Neural cell (in vitro differentiated cells): ENCODE measurements around the gene ACOX1. TPM values are rescaled to one million over a fixed set of nuclear protein-coding genes. Genes with fewer than 3 reads are reported as not detected.

Source experiments
- H2AFZ ChIP-seq: fragments of 200-600, 300-800 bp; sonication (generic), shearing (Covaris generic); 2 replicates; pipeline ENCODE4 v1.6.0; 2014; ENCODE audit warnings: low read depth, mild to moderate bottlenecking, antibody characterized with exemption, low read length, moderate library complexity
- H3F3A ChIP-seq: fragments of 200-600 bp; shearing (Covaris generic); 2 replicates; pipeline ENCODE4 v1.6.1; 2016; ENCODE audit warnings: mild to moderate bottlenecking, moderate library complexity, mixed read lengths, antibody characterized with exemption, low read length; ENCODE audit not compliant: insufficient read depth, poor library complexity, severe bottlenecking
- H3K27ac ChIP-seq: fragments of 200-600, 300-800 bp; sonication (generic), shearing (Covaris generic); 2 replicates; pipeline ENCODE4 v1.5.1; 2014; ENCODE audit warnings: mild to moderate bottlenecking, low read length, moderate library complexity
- H3K27me3 ChIP-seq: fragments of 300-800, 200-600 bp; sonication (generic), shearing (Covaris generic); 2 replicates; pipeline ENCODE4 v1.6.0; 2014; ENCODE audit warnings: mild to moderate bottlenecking, low read depth, low read length, moderate library complexity; ENCODE audit not compliant: insufficient read depth
- H3K36me3 ChIP-seq: fragments of 300-800, 200-600 bp; sonication (generic), shearing (Covaris generic); 2 replicates; pipeline ENCODE4 v1.5.1; 2014; ENCODE audit warnings: mild to moderate bottlenecking, antibody characterized with exemption, low read length, moderate library complexity; ENCODE audit not compliant: insufficient read depth
- H3K4me2 ChIP-seq: fragments of 300-800, 200-600 bp; sonication (generic), shearing (Covaris generic); 2 replicates; pipeline ENCODE4 v1.6.0; 2014; ENCODE audit warnings: mild to moderate bottlenecking, low read length
- H3K4me3 ChIP-seq: fragments of 300-800, 200-600 bp; sonication (generic), shearing (Covaris generic); 2 replicates; pipeline ENCODE4 v1.5.1; 2014; ENCODE audit warnings: mild to moderate bottlenecking, low read length, moderate library complexity
- H3K79me2 ChIP-seq: fragments of 200-600 bp; shearing (Covaris generic); replicated peaks from 2 replicates; pipeline ENCODE4 v1.6.0; 2014; ENCODE audit warnings: mild to moderate bottlenecking, low read length, moderate library complexity; ENCODE audit not compliant: insufficient read depth
- H3K9ac ChIP-seq: fragments of 300-800, 200-600 bp; sonication (generic), shearing (Covaris generic); 2 replicates; pipeline ENCODE4 v1.6.1; 2016; ENCODE audit warnings: mild to moderate bottlenecking, low read length, mixed read lengths
- H3K9me2 ChIP-seq: fragments of 200-600 bp; shearing (Covaris generic); 2 replicates; pipeline ENCODE4 v1.6.1; 2016; ENCODE audit warnings: mild to moderate bottlenecking, low read length, mixed read lengths; ENCODE audit not compliant: insufficient read depth
- H3K9me3 ChIP-seq: fragments of 200-600, 300-800 bp; sonication (generic), shearing (Covaris generic); 2 replicates; pipeline ENCODE4 v1.6.1; 2016; ENCODE audit warnings: mild to moderate bottlenecking, mixed run types, low read length, moderate library complexity, mixed read lengths
- H4K20me1 ChIP-seq: fragments of 200-600 bp; shearing (Covaris generic); 2 replicates; pipeline ENCODE4 v1.6.1; 2016; ENCODE audit warnings: mild to moderate bottlenecking, mixed run types; ENCODE audit not compliant: insufficient read depth
- EZH2 ChIP-seq: fragments of 200-600, 300-800 bp; shearing (Covaris generic), sonication (generic); IDR thresholded peaks from 2 replicates; pipeline ENCODE4 v1.6.1; 2014; ENCODE audit warnings: antibody characterized with exemption, low read length, borderline replicate concordance, mild to moderate bottlenecking; ENCODE audit not compliant: insufficient read depth, poor library complexity, severe bottlenecking
- MXI1 ChIP-seq: fragments of 450-650 bp; conservative IDR thresholded peaks from 2 replicates; pipeline ENCODE4 v1.6.1; 2014; ENCODE audit warnings: antibody characterized with exemption, mild to moderate bottlenecking; ENCODE audit not compliant: poor library complexity, severe bottlenecking
- POLR2AphosphoS5 ChIP-seq: IDR thresholded peaks from 2 replicates; pipeline ENCODE4 v1.6.1; 2012
- RAD21 ChIP-seq: fragments of 450-650 bp; conservative IDR thresholded peaks from 2 replicates; pipeline ENCODE4 v1.6.1; 2014; ENCODE audit warnings: antibody characterized with exemption, mild to moderate bottlenecking, moderate library complexity
- SMC3 ChIP-seq: fragments of 450-650 bp; conservative IDR thresholded peaks from 2 replicates; pipeline ENCODE4 v1.6.1; 2014; ENCODE audit warnings: antibody characterized with exemption, mild to moderate bottlenecking, moderate library complexity; ENCODE audit not compliant: poor library complexity
- TAF1 ChIP-seq: IDR thresholded peaks from 2 replicates; pipeline ENCODE4 v1.6.1; 2012; ENCODE audit warnings: low read depth
- polyA plus RNA-seq: library from polyadenylated mRNA; depleted of rRNA; stranded (reverse); fragments of >200 nt; gene quantifications from 2 replicates; pipeline ENCODE4 v1.2.3, GENCODE V29; 2014
- TF ChIP-seq, protein P1 (sequence below): IDR thresholded peaks from 2 replicates; pipeline ENCODE4 v1.6.1; 2012; ENCODE audit warnings: borderline replicate concordance
- TF ChIP-seq, protein P2 (sequence below): fragments of 450-650 bp; IDR thresholded peaks from 2 replicates; pipeline ENCODE4 v1.5.1; 2014; ENCODE audit warnings: antibody characterized with exemption, mild to moderate bottlenecking, moderate library complexity; ENCODE audit not compliant: poor library complexity, severe bottlenecking

ACOX1 gene
- polyA plus RNA-seq, 1 donor from 2014 or later, result 31.2 TPM

DNA sequence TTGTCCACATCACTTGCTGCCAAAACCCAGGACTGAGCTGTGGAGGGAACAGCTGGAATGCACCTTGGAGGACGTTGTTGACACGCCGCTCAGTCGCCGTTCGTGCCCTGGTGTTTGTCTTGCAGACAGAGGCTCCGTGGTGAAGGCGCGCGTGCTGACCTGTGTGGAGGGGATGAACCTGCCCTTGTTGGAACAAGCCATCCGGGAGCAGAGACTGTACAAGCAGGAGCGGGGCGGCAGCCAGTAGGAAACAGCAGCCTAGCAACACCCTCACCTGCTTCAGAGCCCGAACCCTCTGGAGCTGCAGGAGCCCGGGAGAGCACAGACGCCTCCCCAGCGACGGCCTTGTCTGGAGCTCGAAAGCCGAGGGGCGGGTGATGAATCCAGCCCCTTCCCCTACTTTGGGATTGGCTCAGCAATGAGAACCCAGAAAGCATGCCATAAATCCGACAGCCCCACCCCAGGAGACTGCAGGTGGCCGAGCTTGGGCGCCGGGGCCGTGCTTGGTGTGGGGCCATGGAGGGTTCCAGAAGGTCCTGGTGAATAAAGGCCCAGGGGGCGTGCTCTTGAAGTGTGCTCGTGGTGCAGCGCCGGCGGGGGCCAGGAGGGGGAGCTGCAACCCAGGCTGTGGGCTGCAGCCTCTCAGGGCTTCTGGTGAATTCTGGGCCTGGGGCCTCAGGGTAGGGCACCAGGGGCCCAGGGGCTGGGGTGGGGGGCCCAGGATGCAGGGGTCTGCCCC, 21.2 kb upstream of the ACOX1 start:
- H3K4me3 ChIP-seq, result no peak overlapping the region
- TF ChIP-seq MXI1, result no peak
- no peak for TF ChIP-seq TAF1
- no peak for TF ChIP-seq POLR2AphosphoS5
- TF ChIP-seq, protein P1, sequence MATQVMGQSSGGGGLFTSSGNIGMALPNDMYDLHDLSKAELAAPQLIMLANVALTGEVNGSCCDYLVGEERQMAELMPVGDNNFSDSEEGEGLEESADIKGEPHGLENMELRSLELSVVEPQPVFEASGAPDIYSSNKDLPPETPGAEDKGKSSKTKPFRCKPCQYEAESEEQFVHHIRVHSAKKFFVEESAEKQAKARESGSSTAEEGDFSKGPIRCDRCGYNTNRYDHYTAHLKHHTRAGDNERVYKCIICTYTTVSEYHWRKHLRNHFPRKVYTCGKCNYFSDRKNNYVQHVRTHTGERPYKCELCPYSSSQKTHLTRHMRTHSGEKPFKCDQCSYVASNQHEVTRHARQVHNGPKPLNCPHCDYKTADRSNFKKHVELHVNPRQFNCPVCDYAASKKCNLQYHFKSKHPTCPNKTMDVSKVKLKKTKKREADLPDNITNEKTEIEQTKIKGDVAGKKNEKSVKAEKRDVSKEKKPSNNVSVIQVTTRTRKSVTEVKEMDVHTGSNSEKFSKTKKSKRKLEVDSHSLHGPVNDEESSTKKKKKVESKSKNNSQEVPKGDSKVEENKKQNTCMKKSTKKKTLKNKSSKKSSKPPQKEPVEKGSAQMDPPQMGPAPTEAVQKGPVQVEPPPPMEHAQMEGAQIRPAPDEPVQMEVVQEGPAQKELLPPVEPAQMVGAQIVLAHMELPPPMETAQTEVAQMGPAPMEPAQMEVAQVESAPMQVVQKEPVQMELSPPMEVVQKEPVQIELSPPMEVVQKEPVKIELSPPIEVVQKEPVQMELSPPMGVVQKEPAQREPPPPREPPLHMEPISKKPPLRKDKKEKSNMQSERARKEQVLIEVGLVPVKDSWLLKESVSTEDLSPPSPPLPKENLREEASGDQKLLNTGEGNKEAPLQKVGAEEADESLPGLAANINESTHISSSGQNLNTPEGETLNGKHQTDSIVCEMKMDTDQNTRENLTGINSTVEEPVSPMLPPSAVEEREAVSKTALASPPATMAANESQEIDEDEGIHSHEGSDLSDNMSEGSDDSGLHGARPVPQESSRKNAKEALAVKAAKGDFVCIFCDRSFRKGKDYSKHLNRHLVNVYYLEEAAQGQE, result no peak
- TF ChIP-seq, protein P2, sequence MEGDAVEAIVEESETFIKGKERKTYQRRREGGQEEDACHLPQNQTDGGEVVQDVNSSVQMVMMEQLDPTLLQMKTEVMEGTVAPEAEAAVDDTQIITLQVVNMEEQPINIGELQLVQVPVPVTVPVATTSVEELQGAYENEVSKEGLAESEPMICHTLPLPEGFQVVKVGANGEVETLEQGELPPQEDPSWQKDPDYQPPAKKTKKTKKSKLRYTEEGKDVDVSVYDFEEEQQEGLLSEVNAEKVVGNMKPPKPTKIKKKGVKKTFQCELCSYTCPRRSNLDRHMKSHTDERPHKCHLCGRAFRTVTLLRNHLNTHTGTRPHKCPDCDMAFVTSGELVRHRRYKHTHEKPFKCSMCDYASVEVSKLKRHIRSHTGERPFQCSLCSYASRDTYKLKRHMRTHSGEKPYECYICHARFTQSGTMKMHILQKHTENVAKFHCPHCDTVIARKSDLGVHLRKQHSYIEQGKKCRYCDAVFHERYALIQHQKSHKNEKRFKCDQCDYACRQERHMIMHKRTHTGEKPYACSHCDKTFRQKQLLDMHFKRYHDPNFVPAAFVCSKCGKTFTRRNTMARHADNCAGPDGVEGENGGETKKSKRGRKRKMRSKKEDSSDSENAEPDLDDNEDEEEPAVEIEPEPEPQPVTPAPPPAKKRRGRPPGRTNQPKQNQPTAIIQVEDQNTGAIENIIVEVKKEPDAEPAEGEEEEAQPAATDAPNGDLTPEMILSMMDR, result peak; percentile 39
- TF ChIP-seq RAD21, result peak; percentile 32
- no peak for TF ChIP-seq EZH2
- no peak for TF ChIP-seq SMC3
- H3F3A ChIP-seq, result no peaks in the 10 kb centered on the region
- no peak overlapping the region for H3K4me2 ChIP-seq
- H3K36me3 ChIP-seq, result no peaks in the 10 kb centered on the region
- H3K79me2 ChIP-seq, result no peaks in the 10 kb centered on the region
- H3K9me2 ChIP-seq, result no peaks in the 10 kb centered on the region
- H3K27ac ChIP-seq, result no peak overlapping the region
- H4K20me1 ChIP-seq, result no peaks in the 10 kb centered on the region
- no peak overlapping the region for H3K9ac ChIP-seq
- H2AFZ ChIP-seq, result no peak overlapping the region
- no peaks in the 10 kb centered on the region for H3K27me3 ChIP-seq
- H3K9me3 ChIP-seq, result no peaks in the 10 kb centered on the region

DNA sequence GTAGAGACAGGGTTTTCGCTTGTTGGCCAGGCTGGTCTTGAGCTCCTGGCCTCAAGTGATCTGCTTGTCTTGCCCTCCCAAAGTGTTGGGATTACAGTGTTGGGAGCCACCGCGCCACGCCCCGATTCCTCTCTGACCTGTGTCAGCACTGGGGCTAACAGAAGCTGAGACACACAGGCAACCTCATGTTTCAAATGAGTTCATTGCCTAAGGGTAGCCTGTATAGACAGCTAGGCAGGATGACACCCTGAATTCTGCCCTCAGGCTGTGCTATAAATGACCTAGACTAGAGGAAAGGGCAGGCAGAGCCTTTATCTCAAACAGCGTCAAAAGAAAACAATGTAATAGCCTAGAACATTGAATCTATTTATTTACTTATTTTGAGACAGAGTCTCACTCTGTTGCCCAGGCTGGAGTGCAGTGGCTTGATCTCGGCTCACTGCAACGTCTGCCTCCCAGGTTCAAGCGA, 19.4 kb upstream of the ACOX1 start:
- Histone ChIP-seq H3K9me3 (no peaks in the 10 kb centered on the region), H3K27me3 (no peaks in the 10 kb centered on the region), H3K27ac (no peak overlapping the region), H3K9ac (no peak overlapping the region), H3K4me2 (no peak overlapping the region), H3K9me2 (no peaks in the 10 kb centered on the region), H3F3A (no peaks in the 10 kb centered on the region), H3K4me3 (no peak overlapping the region), H3K36me3 (no peaks in the 10 kb centered on the region), H2AFZ (no peak overlapping the region), H4K20me1 (no peaks in the 10 kb centered on the region), H3K79me2 (no peaks in the 10 kb centered on the region)
- TF ChIP-seq MXI1, result no peak
